ENCODE results near the gene DDB1.

Gene DDB1

DNA sequence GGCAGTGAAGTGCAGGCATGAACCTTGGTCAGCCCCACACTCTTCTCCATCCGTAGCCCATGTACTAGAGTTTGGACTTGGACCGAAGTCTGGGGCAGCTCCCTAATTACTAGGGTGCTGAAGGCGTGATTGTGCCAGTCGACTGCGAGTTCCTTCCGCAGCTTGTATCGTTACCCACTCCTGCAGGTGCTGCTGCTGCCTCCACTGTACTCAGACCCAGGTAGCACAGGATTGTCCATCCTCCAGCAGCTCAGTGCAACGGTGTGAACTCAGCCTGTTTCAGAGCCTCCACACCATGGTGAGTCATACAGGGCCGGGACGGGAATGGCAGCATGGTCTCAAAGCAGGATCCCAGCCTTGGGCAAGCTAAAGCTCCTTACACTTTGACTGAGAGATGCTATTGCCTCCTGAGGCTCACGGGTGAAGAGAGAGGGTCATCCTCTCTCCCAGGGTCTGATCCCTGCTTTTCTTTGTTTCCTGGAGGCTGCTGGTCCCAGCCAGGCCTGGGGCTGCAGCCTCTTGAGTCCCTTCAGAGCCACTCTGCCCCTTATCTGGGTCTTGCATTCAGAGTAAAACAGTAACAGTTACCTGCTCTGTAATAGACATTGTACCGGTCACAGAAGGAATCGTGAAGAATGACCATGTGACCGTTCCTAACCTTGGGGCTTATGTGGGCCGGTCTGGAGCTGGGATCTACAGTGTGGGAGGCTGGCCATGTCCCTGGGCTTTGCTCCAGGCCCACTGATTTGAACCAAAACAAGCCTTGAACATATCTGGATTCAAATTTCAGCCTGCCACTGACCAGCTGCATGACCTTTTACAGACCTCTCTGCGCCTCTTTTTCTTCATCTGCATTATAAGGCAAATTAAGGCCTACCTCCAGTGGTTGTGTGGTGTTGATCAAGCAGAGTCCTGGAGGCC lies 1.8 kb upstream of the DDB1 start:
- no CpG with 5 or more reads among the region's 16 CpGs for WGBS (ENCODE audit: insufficient coverage, insufficient read length)
- no peak overlapping the region for H3K27ac ChIP-seq (ENCODE audit: low read length)
- 0 out of 2 replicates have a peak, but pooled peaks cover 5% of the 10 kb centered on the region for H3K36me3 ChIP-seq (ENCODE audit: control insufficient read depth, insufficient read depth, low read length)
- H3K4me3 ChIP-seq (ENCODE audit: low read length) = no peak overlapping the region
- H3K9me3 ChIP-seq (ENCODE audit: control insufficient read depth, insufficient read depth, low read length) = no peaks in the 10 kb centered on the region
- DNase-seq (ENCODE audit: low read depth, low spot score) = no peak
- H3K4me1 ChIP-seq (ENCODE audit: control insufficient read depth, insufficient read depth, low read length) = peaks cover 3% of the 10 kb centered on the region
- no peaks in the 10 kb centered on the region for H3K27me3 ChIP-seq (ENCODE audit: control insufficient read depth, insufficient read depth, low read length)

DNA sequence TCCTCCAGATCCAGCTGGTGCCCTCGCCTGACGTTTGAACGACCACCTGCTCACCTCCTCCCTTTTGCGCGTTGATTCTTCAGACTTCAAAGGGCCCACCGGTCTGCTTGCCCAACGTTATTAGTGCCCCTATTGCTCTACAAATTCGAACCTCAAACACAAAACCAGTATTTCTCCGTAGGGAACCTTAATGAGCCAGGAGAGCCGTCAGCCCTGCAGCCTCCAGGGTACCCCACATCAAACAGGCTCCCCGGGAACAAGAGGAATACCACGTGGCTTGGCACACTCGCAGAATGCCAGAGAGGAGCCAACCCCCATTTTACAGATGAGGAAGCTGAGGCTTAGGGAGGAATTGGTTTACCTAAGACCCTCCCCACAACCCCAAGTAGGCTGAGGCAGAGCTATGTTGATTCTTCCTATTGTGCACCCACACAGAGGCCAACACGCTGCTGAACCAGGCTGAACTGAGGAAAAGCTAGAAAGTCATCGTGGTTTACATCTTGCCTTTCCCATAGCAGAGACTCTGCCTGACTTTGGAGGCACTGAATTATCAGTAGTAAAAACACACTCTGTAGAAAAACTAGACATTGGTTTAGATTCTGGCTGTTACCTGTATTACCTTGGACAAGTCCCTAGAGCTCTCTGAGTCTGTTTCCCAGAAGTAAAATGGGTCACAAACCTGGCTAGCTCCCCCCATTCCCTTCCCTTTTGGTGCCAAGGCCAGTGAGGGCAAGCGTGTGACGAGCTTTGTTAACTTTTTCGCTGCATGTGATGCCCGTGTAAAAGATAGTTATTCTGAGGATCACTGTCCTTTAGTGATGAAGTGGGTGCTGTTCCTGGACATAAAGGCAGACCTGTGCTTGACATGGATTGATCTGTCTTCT lies 887 bp upstream of the DDB1 start:
- H3K4me1 ChIP-seq (ENCODE audit: control insufficient read depth, insufficient read depth, low read length) = peaks cover 3% of the 10 kb centered on the region
- no peak overlapping the region for H3K27ac ChIP-seq (ENCODE audit: low read length)
- no peak for DNase-seq (ENCODE audit: low read depth, low spot score)
- H3K9me3 ChIP-seq (ENCODE audit: control insufficient read depth, insufficient read depth, low read length) = no peaks in the 10 kb centered on the region
- no peaks in the 10 kb centered on the region for H3K27me3 ChIP-seq (ENCODE audit: control insufficient read depth, insufficient read depth, low read length)
- peaks cover 4% of the 10 kb centered on the region; the same call in 1 of the 2 replicates for H3K36me3 ChIP-seq (ENCODE audit: control insufficient read depth, insufficient read depth, low read length)
- peak overlapping the region; percentile 95 for H3K4me3 ChIP-seq (ENCODE audit: low read length)
- no CpG with 5 or more reads among the region's 19 CpGs for WGBS (ENCODE audit: insufficient coverage, insufficient read length)

DNA sequence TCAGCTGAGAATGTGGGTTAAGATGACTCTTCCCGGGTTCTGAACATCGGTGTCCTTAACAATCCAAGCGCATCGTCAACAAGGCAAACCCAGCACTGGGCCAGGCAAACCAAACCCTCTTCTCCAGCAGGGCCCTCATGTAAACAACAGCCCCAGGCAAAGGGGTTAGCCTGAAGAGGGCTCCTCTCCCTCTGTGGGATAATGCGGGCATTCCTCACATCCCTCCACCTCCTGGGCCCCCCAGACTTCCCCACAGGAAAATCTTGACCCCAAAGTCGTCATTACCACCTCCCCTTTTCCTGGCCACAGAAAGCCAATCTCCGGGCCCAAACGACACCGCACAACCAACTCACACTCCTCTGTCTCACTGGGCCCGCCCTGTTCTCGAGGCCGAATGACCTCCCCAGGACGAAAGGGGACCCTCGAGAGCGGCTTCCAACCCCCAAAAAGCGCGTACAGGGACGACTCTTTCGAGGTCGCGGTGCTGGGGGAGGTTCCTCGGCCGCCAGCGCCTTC lies 566 bp downstream of the DDB1 start:
- H3K4me1 ChIP-seq (ENCODE audit: control insufficient read depth, insufficient read depth, low read length) = peaks cover 3% of the 10 kb centered on the region
- H3K9me3 ChIP-seq (ENCODE audit: control insufficient read depth, insufficient read depth, low read length) = no peaks in the 10 kb centered on the region
- no peaks in the 10 kb centered on the region for H3K27me3 ChIP-seq (ENCODE audit: control insufficient read depth, insufficient read depth, low read length)
- peak overlapping the region; percentile 95 for H3K4me3 ChIP-seq (ENCODE audit: low read length)
- H3K36me3 ChIP-seq (ENCODE audit: control insufficient read depth, insufficient read depth, low read length) = peaks cover 6% of the 10 kb centered on the region; the same call in 1 of the 2 replicates
- H3K27ac ChIP-seq (ENCODE audit: low read length) = no peak overlapping the region
- WGBS (ENCODE audit: insufficient coverage, insufficient read length) = no CpG with 5 or more reads among the region's 24 CpGs
- no peak for DNase-seq (ENCODE audit: low read depth, low spot score)

DNA sequence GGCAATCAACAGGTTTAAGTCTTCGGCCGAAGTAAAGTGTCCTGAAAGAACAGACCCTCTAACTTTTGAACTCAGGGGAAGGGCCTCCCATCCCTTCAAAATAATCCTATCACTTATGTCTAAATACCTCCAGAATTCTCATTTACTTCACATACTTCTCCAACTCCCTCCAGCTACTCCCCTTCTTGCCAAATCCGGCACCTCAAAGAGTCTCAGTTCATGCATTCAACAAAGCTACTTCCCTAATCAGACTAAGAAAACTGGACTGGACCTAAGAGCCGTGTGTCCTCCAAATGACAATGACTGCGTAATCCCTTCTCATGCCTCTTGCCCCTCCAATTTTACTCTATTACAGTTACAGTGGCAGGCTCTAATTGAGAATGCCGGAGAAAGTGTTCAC lies 1.3 kb downstream of the DDB1 start:
- Histone ChIP-seq H3K36me3 (ENCODE audit: control insufficient read depth, insufficient read depth, low read length) (peaks cover 6% of the 10 kb centered on the region; the same call in 1 of the 2 replicates), H3K4me1 (ENCODE audit: control insufficient read depth, insufficient read depth, low read length) (peaks cover 3% of the 10 kb centered on the region), H3K4me3 (ENCODE audit: low read length) (no peak overlapping the region; the same call in 1 of the 2 replicates), H3K27ac (ENCODE audit: low read length) (no peak overlapping the region), H3K27me3 (ENCODE audit: control insufficient read depth, insufficient read depth, low read length) (no peaks in the 10 kb centered on the region), H3K9me3 (ENCODE audit: control insufficient read depth, insufficient read depth, low read length) (no peaks in the 10 kb centered on the region)
- WGBS (ENCODE audit: insufficient coverage, insufficient read length) = no CpG with 5 or more reads among the region's 6 CpGs
- no peak for DNase-seq (ENCODE audit: low read depth, low spot score)

DNA sequence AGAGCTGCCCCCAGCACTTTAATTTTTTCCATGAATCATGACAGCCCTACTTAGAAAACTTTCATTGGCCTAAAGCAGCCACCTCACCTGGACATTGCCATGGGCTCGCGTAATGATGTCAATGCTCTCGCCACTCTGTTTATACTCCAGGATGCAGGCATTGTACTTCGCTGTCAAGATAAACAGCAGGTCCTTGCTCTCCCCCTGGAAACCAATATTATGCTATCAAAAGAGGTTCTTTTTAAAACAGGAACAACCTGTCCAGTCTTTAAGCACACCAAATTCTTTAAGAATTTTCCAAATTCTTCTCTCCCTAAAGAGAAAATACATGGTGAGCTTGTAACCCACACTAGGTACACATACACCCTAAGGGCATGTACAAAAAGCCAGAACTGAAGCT lies 3.0 kb downstream of the DDB1 start:
- Histone ChIP-seq H3K9me3 (ENCODE audit: control insufficient read depth, insufficient read depth, low read length) (no peaks in the 10 kb centered on the region), H3K4me3 (ENCODE audit: low read length) (no peak overlapping the region), H3K27me3 (ENCODE audit: control insufficient read depth, insufficient read depth, low read length) (no peaks in the 10 kb centered on the region), H3K36me3 (ENCODE audit: control insufficient read depth, insufficient read depth, low read length) (peaks cover 6% of the 10 kb centered on the region; the same call in 1 of the 2 replicates), H3K27ac (ENCODE audit: low read length) (no peak overlapping the region), H3K4me1 (ENCODE audit: control insufficient read depth, insufficient read depth, low read length) (peaks cover 3% of the 10 kb centered on the region)
- DNase-seq (ENCODE audit: low read depth, low spot score) = no peak
- no CpG with 5 or more reads among the region's 4 CpGs for WGBS (ENCODE audit: insufficient coverage, insufficient read length)

DNA sequence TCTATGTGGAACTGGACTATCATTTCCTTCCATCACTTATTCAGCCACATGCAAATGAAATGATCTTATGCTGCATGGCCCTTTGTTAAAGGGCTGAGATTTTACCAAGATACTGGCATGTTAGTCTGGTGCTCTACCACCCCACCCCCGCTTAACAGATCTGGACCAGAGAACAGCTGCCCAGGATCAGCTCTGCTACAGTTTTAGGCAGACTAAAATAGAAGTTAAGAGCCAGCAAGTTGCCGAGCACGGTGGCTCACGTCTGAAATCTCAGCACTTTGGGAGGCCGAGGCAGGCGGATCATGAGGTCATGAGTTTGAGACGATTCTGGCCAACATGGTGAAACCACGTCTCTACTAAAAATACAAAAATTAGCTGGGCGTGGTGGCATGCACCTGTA lies 4.6 kb downstream of the DDB1 start:
- Histone ChIP-seq H3K9me3 (ENCODE audit: control insufficient read depth, insufficient read depth, low read length) (no peaks in the 10 kb centered on the region), H3K4me3 (ENCODE audit: low read length) (no peak overlapping the region), H3K4me1 (ENCODE audit: control insufficient read depth, insufficient read depth, low read length) (no peaks in the 10 kb centered on the region; the same call in 1 of the 2 replicates), H3K36me3 (ENCODE audit: control insufficient read depth, insufficient read depth, low read length) (peaks cover 13% of the 10 kb centered on the region; the same call in 1 of the 2 replicates), H3K27me3 (ENCODE audit: control insufficient read depth, insufficient read depth, low read length) (no peaks in the 10 kb centered on the region; the same call in 1 of the 2 replicates), H3K27ac (ENCODE audit: low read length) (no peak overlapping the region)
- DNase-seq (ENCODE audit: low read depth, low spot score) = no peak
- no CpG with 5 or more reads among the region's 9 CpGs for WGBS (ENCODE audit: insufficient coverage, insufficient read length)

DNA sequence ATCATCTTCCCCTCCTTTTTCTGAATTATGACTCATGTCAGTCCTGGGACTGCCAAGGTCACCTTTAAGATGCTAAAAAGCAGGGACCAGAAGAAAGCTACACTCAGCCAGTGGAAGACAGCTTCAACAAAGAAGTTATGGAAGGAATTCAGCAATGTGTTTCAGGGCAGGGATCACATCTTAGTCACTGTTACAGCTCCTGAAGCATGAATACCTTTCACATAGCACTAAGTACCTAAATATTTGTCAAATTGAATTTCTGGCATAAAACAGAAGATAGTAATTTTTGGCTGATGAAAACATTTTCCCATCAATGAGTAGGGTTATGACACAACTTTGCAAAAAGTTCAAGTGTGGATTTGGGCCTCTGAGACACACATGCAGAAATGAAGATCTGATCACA lies 5.2 kb downstream of the DDB1 start:
- no peak overlapping the region for H3K27ac ChIP-seq (ENCODE audit: low read length)
- no peaks in the 10 kb centered on the region for H3K9me3 ChIP-seq (ENCODE audit: control insufficient read depth, insufficient read depth, low read length)
- no peak for DNase-seq (ENCODE audit: low read depth, low spot score)
- H3K4me3 ChIP-seq (ENCODE audit: low read length) = no peak overlapping the region
- H3K27me3 ChIP-seq (ENCODE audit: control insufficient read depth, insufficient read depth, low read length) = no peaks in the 10 kb centered on the region; the same call in 1 of the 2 replicates
- no peaks in the 10 kb centered on the region; the same call in 1 of the 2 replicates for H3K4me1 ChIP-seq (ENCODE audit: control insufficient read depth, insufficient read depth, low read length)
- peaks cover 14% of the 10 kb centered on the region; the same call in 1 of the 2 replicates for H3K36me3 ChIP-seq (ENCODE audit: control insufficient read depth, insufficient read depth, low read length)

DNA sequence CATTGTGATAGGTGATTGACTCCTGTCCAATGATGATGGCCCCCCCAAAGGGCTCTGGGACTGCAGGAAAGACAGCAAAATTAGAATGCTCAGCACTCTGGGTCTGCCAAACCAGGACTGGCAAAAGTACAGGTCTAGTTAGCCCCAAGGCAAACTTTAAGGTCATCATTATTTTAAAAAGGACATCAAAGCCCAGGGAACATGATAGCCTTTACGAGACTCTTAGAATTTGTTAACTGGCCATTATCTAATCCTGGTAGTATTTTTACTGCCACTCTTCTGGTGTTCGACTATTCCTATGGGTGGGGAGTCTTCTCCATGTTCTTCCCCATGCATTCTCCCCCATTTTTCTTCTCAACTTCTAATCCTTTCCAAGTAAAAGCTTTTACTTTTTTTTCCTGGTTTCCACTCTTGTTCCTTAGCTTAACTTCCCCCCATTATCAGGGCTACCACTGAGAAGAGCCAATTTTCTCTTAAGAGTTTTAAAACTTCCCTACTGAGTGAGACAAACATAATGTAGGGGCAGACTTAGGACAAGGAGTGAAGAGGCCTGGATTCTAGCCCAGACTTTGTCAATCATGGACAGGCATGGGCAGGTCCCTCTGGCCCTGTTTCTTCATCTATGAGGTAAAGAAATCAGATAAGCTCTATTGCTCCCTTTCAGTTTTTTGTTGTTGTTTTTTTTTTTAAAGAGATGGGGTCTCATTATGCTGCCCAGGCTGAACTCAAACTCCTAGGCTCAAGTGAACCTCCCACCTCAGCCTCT lies 7.1 kb downstream of the DDB1 start:
- Histone ChIP-seq H3K27me3 (ENCODE audit: control insufficient read depth, insufficient read depth, low read length) (no peaks in the 10 kb centered on the region; the same call in 1 of the 2 replicates), H3K27ac (ENCODE audit: low read length) (no peak overlapping the region), H3K9me3 (ENCODE audit: control insufficient read depth, insufficient read depth, low read length) (no peaks in the 10 kb centered on the region), H3K36me3 (ENCODE audit: control insufficient read depth, insufficient read depth, low read length) (peaks cover 21% of the 10 kb centered on the region; the same call in 1 of the 2 replicates), H3K4me3 (ENCODE audit: low read length) (no peak overlapping the region), H3K4me1 (ENCODE audit: control insufficient read depth, insufficient read depth, low read length) (no peaks in the 10 kb centered on the region)
- no CpG with 5 or more reads among the region's 2 CpGs for WGBS (ENCODE audit: insufficient coverage, insufficient read length)
- no peak for DNase-seq (ENCODE audit: low read depth, low spot score)

DNA sequence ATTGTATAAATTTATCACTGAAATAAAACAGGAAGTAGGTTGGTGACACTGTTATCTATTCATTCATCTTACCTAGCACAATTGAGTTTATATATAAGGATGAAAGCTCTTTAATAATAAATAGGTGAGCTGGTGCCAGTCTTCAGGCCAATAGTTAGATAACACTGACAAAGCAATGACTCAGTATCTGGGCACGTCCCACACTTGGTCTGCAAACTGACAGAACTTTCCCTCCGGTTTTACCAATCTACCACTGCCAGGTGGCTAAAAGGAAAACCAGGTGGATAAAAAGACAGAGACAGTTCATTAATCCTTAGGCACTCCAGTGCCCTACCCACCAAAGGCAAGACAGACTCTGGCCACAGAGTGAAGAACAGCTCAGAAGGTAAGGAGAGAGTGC lies 17.6 kb downstream of the DDB1 start:
- no peaks in the 10 kb centered on the region for H3K4me1 ChIP-seq (ENCODE audit: control insufficient read depth, insufficient read depth, low read length)
- WGBS (ENCODE audit: insufficient coverage, insufficient read length) = no CpG with 5 or more reads among the region's 2 CpGs
- peaks cover 29% of the 10 kb centered on the region for H3K36me3 ChIP-seq (ENCODE audit: control insufficient read depth, insufficient read depth, low read length)
- no peak overlapping the region for H3K4me3 ChIP-seq (ENCODE audit: low read length)
- H3K27ac ChIP-seq (ENCODE audit: low read length) = no peak overlapping the region
- no peaks in the 10 kb centered on the region for H3K9me3 ChIP-seq (ENCODE audit: control insufficient read depth, insufficient read depth, low read length)
- no peaks in the 10 kb centered on the region for H3K27me3 ChIP-seq (ENCODE audit: control insufficient read depth, insufficient read depth, low read length)
- DNase-seq (ENCODE audit: low read depth, low spot score) = no peak

Data from iPS DF 6.9 (cell line).